ENCODE results near the gene FLOT1.

DNA sequence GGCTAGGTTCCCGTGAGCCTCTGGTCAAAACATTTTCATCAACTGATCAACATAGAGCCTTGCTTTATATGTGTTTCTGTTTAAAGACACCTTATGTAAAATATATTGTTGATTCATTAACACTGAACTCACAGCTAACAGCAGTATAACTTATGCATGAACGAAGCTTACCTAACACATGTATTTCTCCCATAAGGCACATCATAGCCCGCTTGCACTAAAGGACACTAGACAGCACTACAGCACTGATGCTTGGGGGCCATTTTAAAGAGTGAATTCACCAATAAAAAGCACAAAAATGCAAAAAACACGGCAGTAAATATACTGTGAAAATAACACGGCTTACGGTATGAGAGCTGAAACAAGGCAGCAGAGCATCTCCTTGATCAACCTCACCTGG is 4.0 kb downstream of the FLOT1 start:
- TF ChIP-seq KLF6 (CRISPR knock-in tag; IDR thresholded peaks at IDR 0.05) (no peak), PRMT3 (CRISPR knock-in tag; IDR thresholded peaks at IDR 0.05; ENCODE audit: borderline replicate concordance, low read depth) (no peak), TEAD3 (CRISPR knock-in tag; optimal IDR thresholded peaks at IDR 0.05; ENCODE audit: borderline replicate concordance) (no peak), ZNF792 (CRISPR knock-in tag; IDR thresholded peaks at IDR 0.05) (no peak), MTA3 (CRISPR knock-in tag; IDR thresholded peaks at IDR 0.05) (no peak), MNT (IDR thresholded peaks at IDR 0.05) (no peak), MEIS1 (CRISPR knock-in tag; IDR thresholded peaks at IDR 0.05; ENCODE audit: borderline replicate concordance) (no peak), CAMTA2 (CRISPR knock-in tag; IDR thresholded peaks at IDR 0.05; ENCODE audit: borderline replicate concordance) (no peak), NR1H2 (CRISPR knock-in tag; IDR thresholded peaks at IDR 0.05; ENCODE audit: borderline replicate concordance, low read depth) (no peak)
- TF ChIP-seq, protein P1, sequence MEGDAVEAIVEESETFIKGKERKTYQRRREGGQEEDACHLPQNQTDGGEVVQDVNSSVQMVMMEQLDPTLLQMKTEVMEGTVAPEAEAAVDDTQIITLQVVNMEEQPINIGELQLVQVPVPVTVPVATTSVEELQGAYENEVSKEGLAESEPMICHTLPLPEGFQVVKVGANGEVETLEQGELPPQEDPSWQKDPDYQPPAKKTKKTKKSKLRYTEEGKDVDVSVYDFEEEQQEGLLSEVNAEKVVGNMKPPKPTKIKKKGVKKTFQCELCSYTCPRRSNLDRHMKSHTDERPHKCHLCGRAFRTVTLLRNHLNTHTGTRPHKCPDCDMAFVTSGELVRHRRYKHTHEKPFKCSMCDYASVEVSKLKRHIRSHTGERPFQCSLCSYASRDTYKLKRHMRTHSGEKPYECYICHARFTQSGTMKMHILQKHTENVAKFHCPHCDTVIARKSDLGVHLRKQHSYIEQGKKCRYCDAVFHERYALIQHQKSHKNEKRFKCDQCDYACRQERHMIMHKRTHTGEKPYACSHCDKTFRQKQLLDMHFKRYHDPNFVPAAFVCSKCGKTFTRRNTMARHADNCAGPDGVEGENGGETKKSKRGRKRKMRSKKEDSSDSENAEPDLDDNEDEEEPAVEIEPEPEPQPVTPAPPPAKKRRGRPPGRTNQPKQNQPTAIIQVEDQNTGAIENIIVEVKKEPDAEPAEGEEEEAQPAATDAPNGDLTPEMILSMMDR (CRISPR knock-in tag; IDR thresholded peaks at IDR 0.05): no peak
